Prostate gland (tissue), 2 donors: ENCODE results near the gene MYADML2.

Experiments
- POLR2A ChIP-seq: fragments of 450-650 bp; IDR thresholded peaks from one replicate; pipeline ENCODE4 v1.6.1; 2016; ENCODE audit warnings: antibody characterized with exemption, mild to moderate bottlenecking
- TF ChIP-seq, protein P1 (sequence below), 4 experiments: fragments of 200-600 bp in 2 of 4; fragments of 450-650 bp in 2 of 4; sonication (generic) in 2 of 4; IDR thresholded peaks; 1 replicate in 3 of 4; 2 replicates in 1 of 4; pipeline ENCODE4 v1.5.1; 2016 to 2019; ENCODE audit warnings: antibody characterized with exemption in 4 of 4, mild to moderate bottlenecking in 2 of 4, moderate library complexity in 2 of 4

DNA sequence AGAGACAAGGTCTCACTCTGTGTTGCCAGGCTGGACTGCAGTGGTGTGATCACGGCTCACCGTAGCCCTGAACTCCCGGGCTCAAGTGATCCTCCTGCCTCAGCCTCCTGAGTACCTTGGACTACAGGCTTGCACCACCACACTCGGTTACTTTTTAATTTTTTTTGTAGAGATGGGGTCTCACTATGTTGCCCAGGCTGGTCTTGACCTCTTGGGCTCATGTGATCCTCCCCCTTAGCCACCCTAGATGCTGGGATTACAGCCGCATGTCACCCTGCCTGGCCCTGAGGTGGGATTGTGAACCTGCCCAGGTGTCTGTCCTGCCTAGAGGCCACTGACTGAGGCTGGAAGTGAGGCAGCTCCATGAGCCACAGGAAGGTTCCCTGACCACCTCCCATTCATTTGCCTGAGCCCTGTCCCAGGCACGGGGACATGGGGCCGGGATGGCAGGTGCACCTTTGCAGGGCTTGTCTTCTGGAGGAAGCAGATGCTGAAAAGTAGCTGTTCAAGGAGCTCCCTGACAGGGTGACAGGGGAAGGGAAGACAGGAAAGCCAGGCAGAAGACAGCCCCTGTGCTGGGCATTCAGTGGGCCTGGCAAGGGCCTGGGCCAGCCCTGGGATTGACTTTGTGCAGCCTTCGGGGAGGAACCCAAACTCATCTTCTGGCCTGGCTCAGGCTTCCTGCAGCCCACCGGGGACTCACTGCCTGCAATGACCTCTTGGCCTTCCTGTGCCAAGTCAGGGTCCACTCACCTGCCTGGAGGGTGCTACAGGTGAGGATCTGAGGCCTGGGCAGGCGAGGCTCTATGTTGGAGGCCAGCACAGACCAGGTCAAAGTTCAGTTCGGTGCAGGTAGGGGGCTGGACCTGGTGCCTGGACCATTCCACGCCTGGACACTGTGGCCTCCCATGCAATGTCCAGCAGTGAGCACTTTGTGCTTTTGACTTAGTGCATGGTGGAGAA, 22.1 kb upstream of the MYADML2 start:
- TF ChIP-seq, protein P1, sequence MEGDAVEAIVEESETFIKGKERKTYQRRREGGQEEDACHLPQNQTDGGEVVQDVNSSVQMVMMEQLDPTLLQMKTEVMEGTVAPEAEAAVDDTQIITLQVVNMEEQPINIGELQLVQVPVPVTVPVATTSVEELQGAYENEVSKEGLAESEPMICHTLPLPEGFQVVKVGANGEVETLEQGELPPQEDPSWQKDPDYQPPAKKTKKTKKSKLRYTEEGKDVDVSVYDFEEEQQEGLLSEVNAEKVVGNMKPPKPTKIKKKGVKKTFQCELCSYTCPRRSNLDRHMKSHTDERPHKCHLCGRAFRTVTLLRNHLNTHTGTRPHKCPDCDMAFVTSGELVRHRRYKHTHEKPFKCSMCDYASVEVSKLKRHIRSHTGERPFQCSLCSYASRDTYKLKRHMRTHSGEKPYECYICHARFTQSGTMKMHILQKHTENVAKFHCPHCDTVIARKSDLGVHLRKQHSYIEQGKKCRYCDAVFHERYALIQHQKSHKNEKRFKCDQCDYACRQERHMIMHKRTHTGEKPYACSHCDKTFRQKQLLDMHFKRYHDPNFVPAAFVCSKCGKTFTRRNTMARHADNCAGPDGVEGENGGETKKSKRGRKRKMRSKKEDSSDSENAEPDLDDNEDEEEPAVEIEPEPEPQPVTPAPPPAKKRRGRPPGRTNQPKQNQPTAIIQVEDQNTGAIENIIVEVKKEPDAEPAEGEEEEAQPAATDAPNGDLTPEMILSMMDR (IDR thresholded peaks at IDR 0.05), result no peak
- TF ChIP-seq POLR2A, result no peak
